Measurements from ENCODE around the gene HNRNPA2B1.

- TF ChIP-seq, protein P1, sequence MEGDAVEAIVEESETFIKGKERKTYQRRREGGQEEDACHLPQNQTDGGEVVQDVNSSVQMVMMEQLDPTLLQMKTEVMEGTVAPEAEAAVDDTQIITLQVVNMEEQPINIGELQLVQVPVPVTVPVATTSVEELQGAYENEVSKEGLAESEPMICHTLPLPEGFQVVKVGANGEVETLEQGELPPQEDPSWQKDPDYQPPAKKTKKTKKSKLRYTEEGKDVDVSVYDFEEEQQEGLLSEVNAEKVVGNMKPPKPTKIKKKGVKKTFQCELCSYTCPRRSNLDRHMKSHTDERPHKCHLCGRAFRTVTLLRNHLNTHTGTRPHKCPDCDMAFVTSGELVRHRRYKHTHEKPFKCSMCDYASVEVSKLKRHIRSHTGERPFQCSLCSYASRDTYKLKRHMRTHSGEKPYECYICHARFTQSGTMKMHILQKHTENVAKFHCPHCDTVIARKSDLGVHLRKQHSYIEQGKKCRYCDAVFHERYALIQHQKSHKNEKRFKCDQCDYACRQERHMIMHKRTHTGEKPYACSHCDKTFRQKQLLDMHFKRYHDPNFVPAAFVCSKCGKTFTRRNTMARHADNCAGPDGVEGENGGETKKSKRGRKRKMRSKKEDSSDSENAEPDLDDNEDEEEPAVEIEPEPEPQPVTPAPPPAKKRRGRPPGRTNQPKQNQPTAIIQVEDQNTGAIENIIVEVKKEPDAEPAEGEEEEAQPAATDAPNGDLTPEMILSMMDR (IDR thresholded peaks at IDR 0.05), result no peak
- TF ChIP-seq POLR2A (IDR thresholded peaks at IDR 0.05), result no peak
These were observed 60.2 kb downstream of the HNRNPA2B1 start for GRCh38 chr7:26140380-26140779.
